Measurements from ENCODE around the gene SGCD.

- TF ChIP-seq TAF1 (IDR thresholded peaks at IDR 0.05; ENCODE audit: low read depth, low read length) = no peak
- no peak for TF ChIP-seq POLR2A (IDR thresholded peaks at IDR 0.05; ENCODE audit: low read depth, low read length)
- no peak for TF ChIP-seq POLR2AphosphoS5 (IDR thresholded peaks at IDR 0.05; ENCODE audit: low read depth, low read length)
- no peak for TF ChIP-seq PAX5 (IDR thresholded peaks at IDR 0.05; ENCODE audit: insufficient read depth, low read length, severe bottlenecking)
- no peak for TF ChIP-seq SPI1 (IDR thresholded peaks at IDR 0.05; ENCODE audit: low read depth, low read length)
- no peak for TF ChIP-seq POU2F2 (IDR thresholded peaks at IDR 0.05; ENCODE audit: low read depth, low read length)
These were observed 87.4 kb downstream of the SGCD start for GRCh38 chr5:156414391-156414790.

All from GM12891 (cell line).